ENCODE data around the gene OR5AP2.
A peak's percentile ranks its signal among the peaks of the same experiment; 100 is the strongest.
"Not testable (repeated sequence)": the region's sequence is repeated elsewhere in the genome, so short reads cannot be mapped to it uniquely, and the experiment has no call there.

Gene OR5AP2

GRCh38 chr11:56642339-56642738 lies at the start of gene OR5AP2:
Gene OR5AP2 (minus strand): TSS chr11:56642439. CDS start chr11:56642439, 0 bp downstream.
- DNase-seq: no peak

- not testable (repeated sequence) for DNase-seq
Measured at GRCh38 chr11:56691179-56691578, 48.9 kb upstream of the OR5AP2 start.

- no peak for DNase-seq
Measured at GRCh38 chr11:56688554-56689100, 46.4 kb upstream of the OR5AP2 start.

GRCh38 chr11:56670984-56671383 lies 28.7 kb upstream of the OR5AP2 start:
- DNase-seq: no peak

GRCh38 chr11:56663386-56663785 lies 21.1 kb upstream of the OR5AP2 start, which contains the start of gene OR5AR1:
Gene OR5AR1 (plus strand): TSS chr11:56663686. CDS start chr11:56663686, 0 bp downstream.
- DNase-seq: no peak

- no peak for DNase-seq
Measured at GRCh38 chr11:56659755-56660154, 17.5 kb upstream of the OR5AP2 start.

GRCh38 chr11:56637500-56637899 lies 4.7 kb downstream of the OR5AP2 start:
- DNase-seq: no peak

- DNase-seq: no peak
Measured at GRCh38 chr11:56636861-56637260, 5.4 kb downstream of the OR5AP2 start.

- no peak for DNase-seq
Measured at GRCh38 chr11:56632329-56632728, 9.9 kb downstream of the OR5AP2 start.

GRCh38 chr11:56625946-56626345 lies 16.3 kb downstream of the OR5AP2 start:
- DNase-seq: no peak

GRCh38 chr11:56624661-56625110 lies 17.6 kb downstream of the OR5AP2 start:
- peak; percentile 38 for DNase-seq

- no peak for DNase-seq
Measured at GRCh38 chr11:56611174-56611573, 31.1 kb downstream of the OR5AP2 start.

- not testable (repeated sequence) for DNase-seq
Measured at GRCh38 chr11:56592088-56592717, 50.0 kb downstream of the OR5AP2 start.

All from HCEC 1CT (cell line).